DMS79 treated with DMSO at 0.1 percent for 48 hours (cell line): ENCODE measurements around the gene HSFY1.
"Not testable (repeated sequence)": the region's sequence is repeated elsewhere in the genome, so short reads cannot be mapped to it uniquely, and the experiment has no call there.

Experiments used
- DNase-seq: peaks from one replicate; lab custom pipeline; 2025; lab: John Stamatoyannopoulos, UW

The HSFY1 gene

DNA sequence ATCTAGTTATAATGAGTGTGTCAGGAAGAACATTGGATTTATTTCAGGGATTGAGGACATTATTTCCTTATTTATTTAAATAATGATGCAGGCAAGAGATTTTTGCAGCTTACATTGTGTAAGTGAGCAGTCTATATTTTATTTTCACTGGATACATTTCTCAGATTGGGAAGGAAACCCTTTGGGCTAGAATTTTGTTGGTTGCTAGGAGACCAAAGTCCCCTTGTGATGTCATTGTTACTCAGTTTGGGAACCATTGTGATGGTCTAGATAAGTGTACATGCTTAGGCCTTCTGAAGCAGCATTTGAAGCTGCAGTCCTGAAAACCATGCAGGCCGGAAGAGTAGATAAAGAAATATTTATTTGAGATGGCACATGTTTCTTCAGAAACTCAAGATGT lies at the start of gene HSFY1:
Gene HSFY1 (plus strand): TSS at position 301 of the 400 bp plus-strand sequence. CDS start 68 bp downstream, at position 369.
- DNase-seq = not testable (repeated sequence)

DNA sequence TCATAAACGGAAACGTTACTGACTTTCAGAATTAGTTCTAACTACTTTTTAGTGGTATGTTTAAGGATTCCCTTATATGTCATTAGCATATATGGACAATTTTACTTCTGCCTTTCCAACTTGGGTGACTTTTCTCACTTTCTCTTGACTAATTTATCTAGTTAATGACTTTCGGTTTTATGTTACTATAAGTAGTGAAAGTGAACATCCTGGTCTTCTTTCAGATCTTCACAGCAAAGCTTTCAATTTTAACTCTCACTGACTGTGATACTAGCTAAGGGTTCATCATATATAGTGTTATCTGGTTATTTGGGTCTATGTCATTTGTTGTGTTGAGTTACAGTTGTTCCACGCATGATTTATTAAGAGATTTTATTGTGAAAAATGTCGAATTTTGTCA lies 42.3 kb upstream of the HSFY1 start:
- DNase-seq = not testable (repeated sequence)

DNA sequence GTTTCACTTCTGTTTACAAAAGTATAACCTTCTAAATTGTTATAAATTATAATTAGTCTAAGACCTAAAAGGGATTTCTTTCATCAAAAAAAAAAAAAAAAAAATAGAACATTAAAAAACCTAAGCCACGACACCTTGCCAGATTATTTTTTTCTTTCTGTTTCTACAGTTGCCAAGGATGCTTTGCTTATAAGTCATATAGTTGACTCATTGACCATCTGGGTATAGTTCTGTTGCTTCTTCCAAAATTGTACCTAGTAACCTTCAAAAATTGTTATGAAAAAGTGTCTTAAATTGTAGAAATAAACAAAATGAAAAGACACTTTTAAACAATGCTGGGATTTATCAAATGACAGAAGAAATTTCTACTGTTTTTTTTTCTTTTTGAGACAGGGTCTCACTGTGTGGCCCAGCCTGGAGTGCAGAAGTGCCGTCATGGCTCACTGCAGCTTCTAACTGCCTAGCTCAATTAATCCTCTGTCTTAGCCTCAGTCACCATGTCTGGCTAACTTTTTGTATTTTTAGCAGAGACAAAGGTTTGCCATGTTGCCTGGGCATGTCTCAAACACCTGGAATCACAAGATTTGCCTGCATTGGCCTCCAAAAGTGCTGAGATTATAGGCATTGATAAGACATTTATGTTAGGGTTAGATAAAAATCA lies 15.4 kb upstream of the HSFY1 start:
- not testable (repeated sequence) for DNase-seq

GRCh38 chrY:18538952-18539351 lies 7.6 kb upstream of the HSFY1 start:
- DNase-seq = not testable (repeated sequence)

GRCh38 chrY:18553132-18553531 lies 6.6 kb downstream of the HSFY1 start:
- DNase-seq = not testable (repeated sequence)

GRCh38 chrY:18565915-18566314 lies 19.4 kb downstream of the HSFY1 start:
- not testable (repeated sequence) for DNase-seq
